Measurements from ENCODE around the gene CD6.

CD6 gene

DNA sequence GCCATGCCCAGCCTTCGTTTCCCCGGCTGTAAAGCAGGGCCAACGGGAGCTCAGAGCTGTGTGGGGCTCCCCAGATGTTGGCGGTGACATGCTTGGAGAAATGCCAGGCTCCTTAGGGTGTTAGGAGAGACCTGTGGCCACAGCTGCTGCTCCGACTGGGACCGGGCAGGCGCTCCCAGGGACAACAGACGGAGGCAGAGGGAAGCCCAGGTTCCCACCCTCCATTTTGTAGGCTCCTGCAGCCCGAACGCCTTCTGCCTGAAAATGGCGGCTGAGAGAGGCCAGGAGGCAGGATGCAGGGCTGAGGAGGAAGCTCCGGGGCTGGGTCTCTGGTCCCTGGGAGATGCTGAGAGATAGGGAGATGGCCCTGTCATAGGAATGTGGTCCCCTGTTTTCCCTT is 10.0 kb downstream of the CD6 start:
- H3K4me1 ChIP-seq (ENCODE audit: control insufficient read depth in 1 of 2, insufficient read depth in 2 of 2, low read length in 2 of 2): peaks cover 0 to 7% of the 10 kb centered on the region in 2 donors
- no peak overlapping the region for H3K4me3 ChIP-seq (ENCODE audit: low read depth in 1 of 2, low read length in 2 of 2)
- H3K27me3 ChIP-seq (ENCODE audit: control insufficient read depth in 1 of 2, insufficient read depth in 2 of 2, low read length in 2 of 2): no peaks in the 10 kb centered on the region
- H3K9ac ChIP-seq (ENCODE audit: low read depth in 1 of 2, low read length in 2 of 2): no peak overlapping the region
- no peak overlapping the region for H3K27ac ChIP-seq (ENCODE audit: low read depth, low read length)
- no peaks in the 10 kb centered on the region for H3K36me3 ChIP-seq (ENCODE audit: control insufficient read depth in 1 of 2, insufficient read depth in 2 of 2, low read length in 2 of 2)
- no peaks in the 10 kb centered on the region for H3K9me3 ChIP-seq (ENCODE audit: control insufficient read depth in 1 of 2, low read length in 2 of 2)

DNA sequence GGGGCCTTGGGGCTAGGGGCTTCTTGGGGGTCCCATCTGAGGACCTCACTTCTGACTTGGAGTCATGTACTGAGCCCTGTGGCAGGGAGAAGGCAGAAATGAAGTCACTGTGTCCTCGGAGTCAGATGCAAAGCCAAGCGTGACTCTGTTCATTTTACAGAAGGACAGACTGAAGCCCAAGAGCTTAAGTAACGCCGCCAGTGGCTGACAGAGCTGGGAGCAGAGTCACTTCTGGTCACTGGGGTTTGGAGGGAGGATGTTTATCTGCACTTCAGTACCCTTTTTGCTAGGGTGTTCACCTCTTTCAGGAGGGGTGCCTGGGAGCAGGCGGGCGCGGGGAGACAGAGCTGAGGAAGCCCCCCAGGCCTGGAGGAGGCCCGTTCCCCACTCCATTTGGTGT is 10.7 kb downstream of the CD6 start:
- no peak overlapping the region for H3K27ac ChIP-seq (ENCODE audit: low read depth, low read length)
- H3K4me3 ChIP-seq (ENCODE audit: low read depth in 1 of 2, low read length in 2 of 2): no peak overlapping the region
- peaks cover 0 to 4% of the 10 kb centered on the region in 2 donors for H3K4me1 ChIP-seq (ENCODE audit: control insufficient read depth in 1 of 2, insufficient read depth in 2 of 2, low read length in 2 of 2)

DNA sequence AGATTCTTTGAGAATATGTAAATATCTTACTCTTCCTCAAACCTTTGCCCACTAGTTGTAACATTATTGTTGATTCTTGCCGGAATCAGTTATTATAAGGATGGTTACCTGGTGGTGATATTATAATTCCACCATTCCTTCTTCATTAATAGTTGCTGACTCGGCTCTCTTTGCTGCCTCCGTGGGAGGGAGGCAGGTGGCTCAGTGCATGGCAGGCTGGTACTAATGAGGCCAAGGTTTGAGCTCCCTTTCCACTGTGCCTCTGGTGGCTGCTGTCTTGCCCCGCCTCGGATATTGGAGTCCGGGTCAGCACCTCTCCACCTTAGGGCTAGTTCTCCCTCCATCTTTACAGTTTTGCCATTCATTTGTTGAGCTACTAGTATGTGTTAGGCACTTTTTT is 12.7 kb downstream of the CD6 start:
- Histone ChIP-seq H3K36me3 (ENCODE audit: control insufficient read depth in 1 of 2, insufficient read depth in 2 of 2, low read length in 2 of 2) (no peaks in the 10 kb centered on the region), H3K9ac (ENCODE audit: low read depth in 1 of 2, low read length in 2 of 2) (no peak overlapping the region), H3K9me3 (ENCODE audit: control insufficient read depth in 1 of 2, low read length in 2 of 2) (no peaks in the 10 kb centered on the region), H3K4me1 (ENCODE audit: control insufficient read depth in 1 of 2, insufficient read depth in 2 of 2, low read length in 2 of 2) (peaks cover 0 to 4% of the 10 kb centered on the region in 2 donors), H3K27ac (ENCODE audit: low read depth, low read length) (no peak overlapping the region), H3K4me3 (ENCODE audit: low read depth in 1 of 2, low read length in 2 of 2) (no peak overlapping the region), H3K27me3 (ENCODE audit: control insufficient read depth in 1 of 2, insufficient read depth in 2 of 2, low read length in 2 of 2) (no peaks in the 10 kb centered on the region)

More for the DNA sequence above, 10.7 kb downstream of the CD6 start:
- Histone ChIP-seq H3K9ac (ENCODE audit: low read depth in 1 of 2, low read length in 2 of 2) (no peak overlapping the region), H3K9me3 (ENCODE audit: control insufficient read depth in 1 of 2, low read length in 2 of 2) (no peaks in the 10 kb centered on the region), H3K36me3 (ENCODE audit: control insufficient read depth in 1 of 2, insufficient read depth in 2 of 2, low read length in 2 of 2) (no peaks in the 10 kb centered on the region), H3K27me3 (ENCODE audit: control insufficient read depth in 1 of 2, insufficient read depth in 2 of 2, low read length in 2 of 2) (no peaks in the 10 kb centered on the region)

DNA sequence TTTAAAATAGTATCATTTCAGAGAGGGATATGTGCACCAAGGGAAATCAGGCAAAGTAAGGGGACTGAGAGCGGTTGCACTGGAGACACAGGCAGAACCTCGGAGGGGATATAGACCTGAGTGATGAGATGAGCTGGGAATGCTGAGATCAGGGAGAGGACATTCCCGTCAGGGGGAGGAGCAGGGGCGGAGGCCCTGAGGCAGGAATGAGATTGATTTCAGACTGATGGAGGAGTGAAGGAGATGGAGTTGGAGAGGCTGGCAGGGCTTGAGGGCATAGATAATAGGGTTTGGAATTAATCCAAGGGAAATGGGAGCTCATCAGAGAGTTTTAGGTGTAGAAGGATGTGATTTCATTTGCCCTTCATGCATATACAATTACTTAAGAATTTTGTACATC is 13.2 kb downstream of the CD6 start:
- H3K9me3 ChIP-seq (ENCODE audit: control insufficient read depth in 1 of 2, low read length in 2 of 2): no peaks in the 10 kb centered on the region
- no peaks in the 10 kb centered on the region for H3K36me3 ChIP-seq (ENCODE audit: control insufficient read depth in 1 of 2, insufficient read depth in 2 of 2, low read length in 2 of 2)
- H3K9ac ChIP-seq (ENCODE audit: low read depth in 1 of 2, low read length in 2 of 2): no peak overlapping the region
- H3K27me3 ChIP-seq (ENCODE audit: control insufficient read depth in 1 of 2, insufficient read depth in 2 of 2, low read length in 2 of 2): no peaks in the 10 kb centered on the region
- no peak overlapping the region for H3K4me3 ChIP-seq (ENCODE audit: low read depth in 1 of 2, low read length in 2 of 2)
- peaks cover 0 to 3% of the 10 kb centered on the region in 2 donors for H3K4me1 ChIP-seq (ENCODE audit: control insufficient read depth in 1 of 2, insufficient read depth in 2 of 2, low read length in 2 of 2)
- no peak overlapping the region for H3K27ac ChIP-seq (ENCODE audit: low read depth, low read length)

DNA sequence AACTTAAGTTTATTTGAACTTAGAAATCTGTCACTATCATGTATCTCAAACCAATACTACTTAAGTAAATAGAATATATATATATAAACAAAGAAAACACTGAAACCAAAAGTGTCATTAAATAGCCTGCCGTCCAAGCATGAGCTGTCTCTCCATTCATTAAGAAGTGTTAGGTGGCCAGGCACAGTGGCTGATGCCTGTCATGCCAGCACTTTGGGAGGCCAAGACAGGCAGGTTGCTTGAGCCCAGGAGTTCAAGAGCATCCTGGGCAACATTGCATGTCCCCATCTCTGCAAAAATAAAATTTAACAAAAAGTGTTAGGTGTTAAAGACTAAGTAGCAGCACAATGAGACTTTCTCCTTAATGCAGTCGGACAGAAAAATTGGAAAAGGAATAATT is 14.0 kb downstream of the CD6 start:
- Histone ChIP-seq H3K36me3 (ENCODE audit: control insufficient read depth in 1 of 2, insufficient read depth in 2 of 2, low read length in 2 of 2) (no peaks in the 10 kb centered on the region), H3K9me3 (ENCODE audit: control insufficient read depth in 1 of 2, low read length in 2 of 2) (no peaks in the 10 kb centered on the region), H3K4me3 (ENCODE audit: low read depth in 1 of 2, low read length in 2 of 2) (no peak overlapping the region), H3K4me1 (ENCODE audit: control insufficient read depth in 1 of 2, insufficient read depth in 2 of 2, low read length in 2 of 2) (no peaks in the 10 kb centered on the region), H3K27me3 (ENCODE audit: control insufficient read depth in 1 of 2, insufficient read depth in 2 of 2, low read length in 2 of 2) (no peaks in the 10 kb centered on the region), H3K27ac (ENCODE audit: low read depth, low read length) (no peak overlapping the region), H3K9ac (ENCODE audit: low read depth in 1 of 2, low read length in 2 of 2) (no peak overlapping the region)

DNA sequence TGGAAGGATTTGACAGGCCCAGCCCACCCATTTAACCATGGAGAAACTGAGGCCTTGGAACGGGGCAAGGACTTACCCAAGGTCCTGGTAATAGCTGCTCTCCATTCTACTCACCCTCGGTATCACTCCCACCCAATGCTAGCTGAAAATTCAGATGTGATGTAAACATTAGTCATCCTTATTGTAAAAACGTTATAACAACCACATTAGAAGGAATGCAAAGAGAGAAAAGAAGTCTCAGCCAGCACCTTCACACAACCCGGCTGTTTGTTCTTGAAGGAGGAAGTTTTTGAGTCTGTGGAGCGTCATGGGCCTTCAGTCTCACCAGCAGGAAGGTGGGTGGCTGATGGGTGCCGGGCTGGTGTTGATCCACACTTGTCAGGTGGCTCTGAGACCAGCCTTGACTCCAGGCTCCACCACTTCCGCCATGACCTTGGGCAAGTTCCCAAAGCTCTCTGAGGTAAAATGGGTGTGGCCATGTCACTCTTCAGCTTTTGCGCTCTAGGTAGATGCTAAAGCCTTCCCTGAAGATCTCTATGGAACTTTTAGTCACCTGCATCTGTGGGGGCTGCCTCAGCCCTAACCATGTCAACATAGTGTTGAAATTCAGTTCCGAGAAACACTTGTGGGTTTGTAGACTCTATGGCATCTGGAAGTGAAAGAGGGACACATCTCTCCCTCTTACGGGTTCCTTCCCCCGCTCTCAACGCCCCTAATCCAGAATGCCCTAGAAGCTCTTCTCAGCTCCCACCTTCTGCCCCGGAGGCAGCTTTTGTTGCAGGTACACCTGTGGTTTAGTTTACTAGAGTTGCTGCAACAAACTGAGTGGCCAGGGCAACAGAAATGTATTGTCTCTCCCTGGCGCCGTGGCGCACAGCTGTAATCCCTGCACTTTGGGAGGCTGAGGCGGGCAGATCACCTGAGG is 14.8 kb downstream of the CD6 start:
- H3K36me3 ChIP-seq (ENCODE audit: control insufficient read depth in 1 of 2, insufficient read depth in 2 of 2, low read length in 2 of 2): no peaks in the 10 kb centered on the region

DNA sequence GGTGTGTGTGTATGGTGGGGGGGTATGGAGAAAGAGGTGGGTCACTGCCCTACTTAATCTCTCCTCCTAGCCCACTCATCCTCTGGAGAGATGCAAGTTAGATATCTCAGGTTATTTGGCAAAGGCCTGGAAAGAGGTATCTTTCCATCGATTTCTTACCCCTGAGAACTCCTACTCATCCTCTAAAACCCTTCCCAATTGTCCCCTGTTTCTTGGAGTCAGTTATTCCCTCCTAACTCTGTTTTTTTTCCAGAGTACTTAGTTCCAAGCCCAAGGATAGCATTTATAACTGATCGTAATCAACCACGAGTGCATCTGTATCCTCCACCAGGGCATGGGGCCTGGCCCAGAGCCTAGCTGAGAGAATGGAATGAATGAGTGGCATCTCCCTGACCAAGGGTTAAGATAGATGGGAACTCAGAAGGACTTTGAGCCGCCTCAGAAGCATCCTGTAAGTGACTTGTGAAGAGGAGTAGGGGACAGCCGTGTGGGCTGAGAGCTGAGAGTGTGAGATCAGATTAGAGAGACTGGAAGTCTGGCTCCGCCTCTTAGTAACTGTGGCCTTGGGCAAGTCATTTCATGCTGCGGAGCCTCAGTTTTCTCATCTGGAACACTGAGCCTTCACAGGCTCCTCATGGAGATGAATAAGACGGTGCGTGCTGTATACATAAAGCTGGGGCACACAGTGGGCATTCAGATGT is 16.2 kb downstream of the CD6 start:
- H3K9me3 ChIP-seq (ENCODE audit: control insufficient read depth in 1 of 2, low read length in 2 of 2): no peaks in the 10 kb centered on the region
- H3K4me1 ChIP-seq (ENCODE audit: control insufficient read depth in 1 of 2, insufficient read depth in 2 of 2, low read length in 2 of 2): no peaks in the 10 kb centered on the region
- H3K36me3 ChIP-seq (ENCODE audit: control insufficient read depth in 1 of 2, insufficient read depth in 2 of 2, low read length in 2 of 2): no peaks in the 10 kb centered on the region
- no peak overlapping the region for H3K27ac ChIP-seq (ENCODE audit: low read depth, low read length)
- no peak overlapping the region for H3K4me3 ChIP-seq (ENCODE audit: low read depth in 1 of 2, low read length in 2 of 2)
- H3K9ac ChIP-seq (ENCODE audit: low read depth in 1 of 2, low read length in 2 of 2): no peak overlapping the region
- H3K27me3 ChIP-seq (ENCODE audit: control insufficient read depth in 1 of 2, insufficient read depth in 2 of 2, low read length in 2 of 2): no peaks in the 10 kb centered on the region

More for the DNA sequence above, 14.8 kb downstream of the CD6 start:
- Histone ChIP-seq H3K4me3 (ENCODE audit: low read depth in 1 of 2, low read length in 2 of 2) (no peak overlapping the region), H3K9me3 (ENCODE audit: control insufficient read depth in 1 of 2, low read length in 2 of 2) (no peaks in the 10 kb centered on the region), H3K27me3 (ENCODE audit: control insufficient read depth in 1 of 2, insufficient read depth in 2 of 2, low read length in 2 of 2) (no peaks in the 10 kb centered on the region), H3K4me1 (ENCODE audit: control insufficient read depth in 1 of 2, insufficient read depth in 2 of 2, low read length in 2 of 2) (no peaks in the 10 kb centered on the region), H3K9ac (ENCODE audit: low read depth in 1 of 2, low read length in 2 of 2) (no peak overlapping the region), H3K27ac (ENCODE audit: low read depth, low read length) (no peak overlapping the region)

DNA sequence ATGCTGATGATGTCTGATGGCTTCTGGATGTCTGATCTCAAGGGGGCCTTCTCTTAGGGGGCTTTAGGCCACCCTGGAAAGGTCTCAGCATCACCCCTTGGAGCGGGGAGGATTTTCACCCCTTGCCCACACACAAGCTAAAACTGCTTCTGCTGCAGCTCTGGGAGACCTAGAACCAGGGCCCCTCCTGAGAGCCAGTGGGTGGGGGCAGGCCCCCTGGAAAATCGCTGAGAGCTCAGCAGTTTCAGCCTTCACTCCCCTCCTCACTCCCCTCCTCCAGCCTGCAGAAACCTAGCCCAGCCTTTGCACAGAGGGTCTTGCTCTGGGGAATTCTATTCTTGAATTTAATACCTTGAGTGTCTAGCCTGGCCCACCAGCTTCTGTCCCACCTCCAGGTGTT is 17.2 kb downstream of the CD6 start:
- no peaks in the 10 kb centered on the region for H3K9me3 ChIP-seq (ENCODE audit: control insufficient read depth in 1 of 2, low read length in 2 of 2)
- no peaks in the 10 kb centered on the region for H3K36me3 ChIP-seq (ENCODE audit: control insufficient read depth in 1 of 2, insufficient read depth in 2 of 2, low read length in 2 of 2)
- no peak overlapping the region for H3K4me3 ChIP-seq (ENCODE audit: low read depth in 1 of 2, low read length in 2 of 2)
- no peak overlapping the region for H3K27ac ChIP-seq (ENCODE audit: low read depth, low read length)
- no peak overlapping the region for H3K9ac ChIP-seq (ENCODE audit: low read depth in 1 of 2, low read length in 2 of 2)
- peaks cover 0 to 5% of the 10 kb centered on the region in 2 donors for H3K4me1 ChIP-seq (ENCODE audit: control insufficient read depth in 1 of 2, insufficient read depth in 2 of 2, low read length in 2 of 2)
- H3K27me3 ChIP-seq (ENCODE audit: control insufficient read depth in 1 of 2, insufficient read depth in 2 of 2, low read length in 2 of 2): no peaks in the 10 kb centered on the region

DNA sequence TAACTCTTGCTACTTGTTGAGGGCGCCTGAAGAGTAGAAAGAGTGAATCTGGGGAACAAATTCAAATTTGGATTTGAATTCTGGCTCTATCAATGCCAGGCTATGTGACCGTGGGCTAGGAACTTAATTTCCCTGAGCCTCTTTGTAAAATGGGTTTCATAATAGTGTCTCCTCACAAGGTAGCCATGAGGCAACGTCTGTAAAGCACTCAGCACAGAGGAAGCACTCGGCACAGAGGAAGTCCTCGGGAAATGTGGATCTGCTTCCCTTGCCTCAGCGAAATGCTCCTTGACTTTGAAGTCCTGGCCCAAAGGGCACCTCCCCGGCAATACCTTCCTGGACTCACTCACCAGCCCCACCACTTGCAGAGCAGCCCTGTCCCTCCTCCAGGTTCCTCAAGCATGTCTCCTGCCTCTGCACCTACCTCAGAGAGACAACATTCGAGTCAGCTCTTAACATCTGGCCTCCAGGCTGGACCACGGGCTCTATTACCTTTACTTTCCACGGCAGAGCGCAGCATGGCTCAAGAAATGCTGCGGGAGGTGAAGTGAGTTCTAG is 17.7 kb downstream of the CD6 start:
- Histone ChIP-seq H3K9me3 (ENCODE audit: control insufficient read depth in 1 of 2, low read length in 2 of 2) (no peaks in the 10 kb centered on the region), H3K36me3 (ENCODE audit: control insufficient read depth in 1 of 2, insufficient read depth in 2 of 2, low read length in 2 of 2) (no peaks in the 10 kb centered on the region), H3K27me3 (ENCODE audit: control insufficient read depth in 1 of 2, insufficient read depth in 2 of 2, low read length in 2 of 2) (no peaks in the 10 kb centered on the region), H3K27ac (ENCODE audit: low read depth, low read length) (no peak overlapping the region), H3K4me1 (ENCODE audit: control insufficient read depth in 1 of 2, insufficient read depth in 2 of 2, low read length in 2 of 2) (peaks cover 0 to 5% of the 10 kb centered on the region in 2 donors), H3K9ac (ENCODE audit: low read depth in 1 of 2, low read length in 2 of 2) (no peak overlapping the region), H3K4me3 (ENCODE audit: low read depth in 1 of 2, low read length in 2 of 2) (no peak overlapping the region)

DNA sequence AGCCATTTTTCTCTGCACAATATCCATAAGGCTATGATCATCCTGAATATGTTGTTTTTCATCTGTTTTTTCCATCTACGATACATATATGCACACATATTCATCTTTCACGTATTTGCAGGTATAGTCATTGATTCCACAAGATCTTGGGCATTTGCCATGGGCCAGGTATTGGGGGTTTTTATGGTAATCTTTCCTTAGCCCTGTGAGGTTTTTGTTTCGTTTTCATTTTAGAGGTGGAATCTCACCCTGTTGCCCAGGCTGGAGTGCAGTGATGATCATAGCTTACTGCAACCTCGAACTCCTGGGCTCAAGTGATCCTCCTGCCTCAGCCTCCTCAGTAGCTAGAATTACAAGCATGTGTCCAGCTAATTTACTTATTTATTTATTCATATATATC is 20.0 kb downstream of the CD6 start:
- no peaks in the 10 kb centered on the region for H3K27me3 ChIP-seq (ENCODE audit: control insufficient read depth in 1 of 2, insufficient read depth in 2 of 2, low read length in 2 of 2)
- H3K9ac ChIP-seq (ENCODE audit: low read depth in 1 of 2, low read length in 2 of 2): no peak overlapping the region
- no peak overlapping the region for H3K4me3 ChIP-seq (ENCODE audit: low read depth in 1 of 2, low read length in 2 of 2)
- H3K9me3 ChIP-seq (ENCODE audit: control insufficient read depth in 1 of 2, low read length in 2 of 2): no peaks in the 10 kb centered on the region
- H3K27ac ChIP-seq (ENCODE audit: low read depth, low read length): no peak overlapping the region
- no peaks in the 10 kb centered on the region for H3K36me3 ChIP-seq (ENCODE audit: control insufficient read depth in 1 of 2, insufficient read depth in 2 of 2, low read length in 2 of 2)
- peaks cover 19 to 20% of the 10 kb centered on the region in 2 donors for H3K4me1 ChIP-seq (ENCODE audit: control insufficient read depth in 1 of 2, insufficient read depth in 2 of 2, low read length in 2 of 2)

All from duodenal mucosa (tissue), 2 donors.